Activated CD4-positive, alpha-beta T cell treated with anti-CD3 and anti-CD28 coated beads, Interleukin-2, amount 50 U/mL, for 24 hours (primary cell): Measurements from ENCODE around the gene RPL29.
A peak's percentile ranks its signal among the peaks of the same experiment; 100 is the strongest.
"Not testable (repeated sequence)": the region's sequence is repeated elsewhere in the genome, so short reads cannot be mapped to it uniquely, and the experiment has no call there.

Experiments used
- DNase-seq, 2 donors: peaks; one replicate each; pipeline ENCODE4 v3.0.0-alpha.2; 2020; ENCODE audit warnings: low read depth in 1 of 2, low spot score in 1 of 2

Gene RPL29

DNA sequence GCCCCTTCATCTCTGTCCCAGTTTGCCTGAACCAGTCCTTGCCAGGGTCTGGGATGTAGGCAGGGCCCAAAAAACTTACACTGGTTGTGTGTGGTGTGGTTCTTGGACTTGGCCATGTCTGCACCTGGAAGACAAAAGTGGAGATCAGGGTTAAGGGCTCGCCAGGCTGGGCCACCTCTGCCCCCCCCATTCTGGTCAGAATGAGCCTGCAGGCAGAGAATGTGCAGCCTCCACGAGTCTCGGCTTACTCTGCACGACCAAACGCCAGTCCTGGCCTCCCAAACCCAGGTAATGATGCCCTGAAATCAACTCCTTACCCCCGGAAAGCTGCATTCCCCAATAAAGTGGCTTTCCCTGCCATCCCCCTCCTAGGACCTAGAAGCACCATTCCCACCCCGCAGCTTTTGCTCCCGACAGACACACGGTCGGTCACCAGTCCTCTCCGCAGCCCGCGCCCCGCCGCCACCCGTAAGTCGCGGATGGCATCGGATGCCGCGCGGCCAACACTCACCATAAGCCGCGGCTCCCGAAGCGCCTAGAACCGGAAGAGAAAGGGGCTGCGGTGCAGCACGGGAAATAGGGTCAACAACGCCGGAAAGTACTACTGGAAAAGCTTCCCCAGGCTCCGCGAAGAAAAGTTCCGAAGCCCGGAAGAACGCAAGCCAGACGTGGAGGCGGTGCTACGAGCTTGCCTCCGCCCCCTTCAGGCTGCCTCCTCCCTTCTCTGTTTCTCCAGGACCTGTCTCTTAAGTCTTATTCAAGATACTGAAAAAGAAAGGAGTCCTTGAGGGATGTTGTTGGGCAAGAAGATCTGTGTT, at the start of gene RPL29:
TSS of gene RPL29 (minus strand) at position 550 of the 818 bp plus-strand sequence. CDS start at position 116, 434 bp downstream.
- peak; percentile 78 to 91 for DNase-seq

GRCh38 chr3:52044869-52045619, 49.3 kb upstream of the RPL29 start:
- no peak for DNase-seq

DNA sequence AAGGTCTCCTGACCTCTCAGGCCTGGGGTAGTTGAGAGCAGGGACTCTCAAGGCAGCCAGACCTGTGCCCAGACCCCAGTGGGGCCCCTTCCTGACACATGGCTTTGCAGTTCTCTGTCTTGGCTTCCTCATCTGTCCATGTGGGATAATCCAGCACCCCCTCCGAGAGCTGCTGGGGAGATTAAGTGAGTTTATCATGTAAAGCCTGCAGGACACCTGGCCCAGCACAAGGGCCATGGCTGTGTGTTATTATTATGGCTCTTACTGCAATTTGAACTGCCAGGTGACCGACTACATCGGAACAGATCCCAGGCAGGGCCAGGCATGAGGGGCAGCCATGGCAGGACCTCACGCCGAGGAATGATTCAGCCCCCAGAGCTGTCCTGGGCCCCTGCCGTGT, 48.1 kb upstream of the RPL29 start:
- no peak for DNase-seq

DNA sequence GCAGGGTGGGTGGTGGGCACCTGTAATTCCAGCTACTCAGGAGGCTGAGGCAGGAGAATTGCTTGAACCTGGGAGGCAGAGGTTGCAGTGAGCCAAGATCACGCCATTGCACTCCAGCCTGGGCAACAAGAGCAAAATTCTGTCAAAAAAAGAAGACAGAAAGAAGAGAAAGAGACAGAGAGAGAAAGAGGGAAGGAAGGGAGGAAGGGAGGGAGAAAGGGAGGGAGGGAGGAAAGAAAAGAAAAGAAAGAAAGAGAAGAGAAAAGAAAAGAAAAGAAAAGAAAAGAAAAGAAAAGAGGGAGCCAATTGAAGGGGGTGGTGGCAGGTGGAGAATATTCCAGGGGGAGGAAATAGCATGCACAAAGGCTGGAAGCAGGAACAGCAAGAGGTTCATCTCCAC, 47.3 kb upstream of the RPL29 start:
- DNase-seq: not testable (repeated sequence)

DNA sequence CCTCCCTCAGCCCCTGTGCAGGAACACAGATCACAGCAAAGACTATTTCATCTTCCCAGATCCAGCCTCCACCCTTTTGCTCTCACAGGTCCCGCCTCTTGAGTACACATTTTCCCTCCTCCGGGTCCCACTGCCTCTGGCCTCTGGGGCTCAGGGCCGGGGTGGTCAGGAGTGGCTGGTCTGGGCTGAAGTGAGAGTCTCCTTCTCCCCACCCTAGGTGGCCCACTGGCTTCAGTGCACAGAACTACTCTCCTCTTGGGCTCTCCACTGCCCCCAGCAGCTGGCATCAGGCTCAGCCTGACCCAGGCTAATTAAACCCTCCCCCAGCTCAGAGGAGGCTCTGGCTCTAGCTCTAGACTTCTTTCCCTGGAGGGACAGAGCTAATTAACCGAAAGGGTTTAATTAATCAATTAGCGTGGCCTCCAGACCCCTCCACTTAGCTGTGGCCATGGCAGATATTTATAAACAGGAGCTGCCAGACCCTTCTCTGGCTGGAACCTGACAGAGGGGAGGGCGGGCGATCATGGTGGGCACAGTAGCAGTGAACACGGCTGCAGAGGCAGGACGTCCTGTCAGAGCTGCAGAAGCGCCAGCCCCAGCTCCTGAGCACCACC, 45.5 kb upstream of the RPL29 start:
- DNase-seq: no peak

GRCh38 chr3:52040600-52040999, 44.9 kb upstream of the RPL29 start:
- DNase-seq: no peak

DNA sequence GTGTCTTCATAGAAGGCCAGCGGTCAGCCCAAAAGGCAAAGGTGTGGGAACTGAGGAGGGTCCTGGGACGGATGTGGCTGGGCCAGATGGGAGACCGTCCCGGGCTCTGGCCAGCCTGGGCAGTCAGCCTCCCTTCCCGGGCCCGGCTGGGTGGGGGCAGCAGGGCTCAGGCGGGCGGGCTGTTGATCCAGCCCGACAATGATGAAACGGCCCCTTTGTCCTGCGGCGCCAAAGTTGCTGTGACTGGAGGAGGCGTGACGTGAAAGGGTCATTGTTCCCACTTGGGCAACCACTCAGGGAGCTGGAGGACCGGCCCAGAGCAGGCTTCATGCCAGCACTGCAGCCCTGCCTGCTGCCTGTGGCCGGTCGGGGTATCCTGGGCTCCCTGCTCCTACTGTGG, 44.2 kb upstream of the RPL29 start:
- DNase-seq: no peak

DNA sequence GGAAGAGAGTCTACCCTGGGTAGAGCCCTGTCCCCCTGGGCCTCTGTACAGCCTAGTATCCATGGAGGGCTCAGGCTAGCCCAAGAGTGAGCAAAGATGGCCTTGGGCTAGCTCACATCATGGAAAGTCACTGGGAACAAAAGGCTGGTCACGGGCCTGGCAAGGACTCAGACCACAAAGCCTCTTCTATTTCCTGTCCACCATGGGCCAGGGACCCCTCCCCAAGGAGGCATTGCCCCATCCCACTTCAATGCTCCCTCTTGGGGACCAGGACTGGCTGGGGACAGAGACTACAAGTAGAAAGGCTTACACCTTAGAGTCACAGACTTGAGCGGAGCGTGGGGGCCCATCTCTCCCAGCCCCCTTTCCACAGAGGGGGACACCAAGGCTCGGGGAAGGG, 43.7 kb upstream of the RPL29 start:
- no peak for DNase-seq

DNA sequence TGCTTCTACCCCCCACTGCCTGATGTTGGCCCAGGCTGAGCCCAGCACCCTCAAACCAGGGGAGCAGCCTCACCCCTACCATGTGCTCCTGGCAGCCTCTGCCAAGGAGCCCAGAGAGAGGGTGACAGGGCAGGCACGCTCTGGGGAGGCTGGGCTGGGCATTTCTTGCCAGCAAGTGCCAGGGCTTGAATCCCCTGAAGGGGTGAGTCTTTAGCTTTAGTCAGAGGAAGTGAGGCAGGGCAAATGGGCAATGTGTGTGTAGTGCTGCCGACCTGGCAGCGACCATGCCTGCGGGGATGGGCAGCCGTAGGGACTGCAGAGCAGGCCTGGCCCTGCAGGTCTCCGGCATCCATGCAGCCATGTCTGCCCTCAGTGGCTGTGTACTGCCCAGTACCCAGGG, 42.5 kb upstream of the RPL29 start:
- no peak for DNase-seq

DNA sequence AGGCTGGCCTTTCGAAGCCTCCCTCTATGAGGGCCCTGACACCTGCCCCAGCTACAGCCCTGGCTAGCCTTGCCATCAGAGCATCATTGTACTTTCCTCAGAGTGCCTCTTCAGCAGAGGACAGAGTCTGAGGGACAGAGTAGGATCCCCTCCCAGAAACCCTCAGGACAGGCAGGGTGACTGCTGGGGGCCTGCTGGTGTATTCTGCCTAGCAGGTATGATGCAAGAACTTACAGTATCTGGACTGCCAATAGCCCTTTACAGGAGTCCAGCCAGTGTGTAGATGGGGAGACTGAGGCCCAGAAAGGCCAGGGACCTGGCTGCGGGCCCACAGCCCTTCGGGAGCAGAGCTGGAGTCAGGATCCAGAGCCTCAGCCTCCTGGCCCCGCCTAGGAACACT, 41.6 kb upstream of the RPL29 start:
- no peak for DNase-seq

DNA sequence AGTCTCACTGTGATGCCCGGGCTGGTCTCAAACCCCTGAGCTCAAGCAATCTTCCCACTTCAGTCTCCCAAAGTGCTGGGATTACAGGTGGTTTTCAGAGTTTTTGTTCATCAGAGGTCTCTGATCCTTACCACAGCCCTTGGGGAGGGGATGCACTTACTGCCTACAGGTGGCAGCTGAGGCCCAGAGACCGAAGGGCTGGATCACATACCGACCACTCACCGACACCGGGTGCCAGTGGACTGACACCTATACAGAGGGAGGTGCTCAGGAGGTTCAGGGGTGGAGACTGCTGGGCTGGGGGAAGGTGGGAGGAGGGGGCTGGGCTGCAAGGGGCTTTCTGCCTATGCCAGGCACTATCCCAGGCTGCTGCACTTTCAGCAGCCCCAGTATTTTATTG, 41.1 kb upstream of the RPL29 start:
- no peak for DNase-seq

DNA sequence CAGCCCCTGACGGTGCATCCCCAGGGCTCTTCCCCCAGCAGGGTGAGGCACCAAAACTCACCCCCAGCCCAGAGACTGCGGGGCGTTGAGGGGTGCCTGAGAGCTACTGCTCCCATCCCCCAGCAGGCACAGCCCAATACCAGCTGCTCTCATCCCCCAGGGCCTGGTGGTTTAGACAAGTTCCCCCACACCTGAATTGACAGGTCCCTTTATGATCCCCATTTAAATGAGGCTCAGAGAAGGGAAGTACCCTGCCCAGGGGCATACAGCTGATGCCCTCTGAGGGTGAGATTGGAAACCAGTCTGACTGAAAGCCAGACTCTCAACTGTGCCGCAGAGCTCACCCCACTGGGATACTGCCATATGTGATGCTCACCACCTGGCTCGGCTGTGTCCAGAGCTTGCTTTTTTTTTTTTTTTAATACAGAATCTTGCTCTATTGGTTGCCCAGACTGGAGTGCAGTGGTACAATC, 40.6 kb upstream of the RPL29 start:
- no peak for DNase-seq

- DNase-seq: no peak
Measured at GRCh38 chr3:52034651-52035050, 39.0 kb upstream of the RPL29 start.

DNA sequence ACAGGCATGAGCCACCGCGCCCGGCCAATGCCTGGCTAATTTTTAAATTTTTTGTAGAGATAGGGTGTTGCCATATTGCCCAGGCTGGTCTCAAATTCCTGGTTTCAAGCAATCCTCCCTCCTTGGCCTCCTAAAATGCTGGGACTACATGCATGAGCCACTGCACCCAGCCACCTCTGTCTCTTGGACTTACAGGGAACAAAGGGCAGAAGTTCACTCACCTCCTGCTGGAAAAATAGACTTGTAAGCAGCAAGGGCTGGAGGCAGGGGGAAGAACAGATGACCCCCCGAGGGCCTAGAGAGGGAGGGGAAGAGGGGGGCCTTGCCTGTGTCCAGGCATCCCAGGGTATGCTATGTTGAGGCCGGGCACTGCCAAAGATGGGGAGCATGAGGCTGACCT, 38.5 kb upstream of the RPL29 start:
- no peak for DNase-seq

DNA sequence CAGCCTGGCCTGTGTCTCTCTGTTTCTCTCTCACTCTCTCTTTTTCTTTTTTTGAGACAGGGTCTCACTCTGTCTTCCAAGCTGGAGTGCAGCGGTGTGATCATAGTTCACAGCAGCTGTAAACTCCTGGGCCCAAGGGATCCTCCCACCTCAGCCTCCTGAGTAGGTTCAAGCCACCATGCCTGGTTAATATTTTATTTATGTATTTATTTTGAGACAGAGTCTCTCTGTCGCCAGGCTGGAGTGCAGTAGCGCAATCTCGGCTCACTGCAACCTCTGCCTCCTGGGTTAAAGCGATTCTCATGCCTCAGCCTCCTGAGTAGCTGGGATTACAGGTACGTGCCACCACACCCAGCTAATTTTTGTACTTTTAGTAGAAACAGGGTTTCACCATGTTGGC, 38.1 kb upstream of the RPL29 start:
- not testable (repeated sequence) for DNase-seq

DNA sequence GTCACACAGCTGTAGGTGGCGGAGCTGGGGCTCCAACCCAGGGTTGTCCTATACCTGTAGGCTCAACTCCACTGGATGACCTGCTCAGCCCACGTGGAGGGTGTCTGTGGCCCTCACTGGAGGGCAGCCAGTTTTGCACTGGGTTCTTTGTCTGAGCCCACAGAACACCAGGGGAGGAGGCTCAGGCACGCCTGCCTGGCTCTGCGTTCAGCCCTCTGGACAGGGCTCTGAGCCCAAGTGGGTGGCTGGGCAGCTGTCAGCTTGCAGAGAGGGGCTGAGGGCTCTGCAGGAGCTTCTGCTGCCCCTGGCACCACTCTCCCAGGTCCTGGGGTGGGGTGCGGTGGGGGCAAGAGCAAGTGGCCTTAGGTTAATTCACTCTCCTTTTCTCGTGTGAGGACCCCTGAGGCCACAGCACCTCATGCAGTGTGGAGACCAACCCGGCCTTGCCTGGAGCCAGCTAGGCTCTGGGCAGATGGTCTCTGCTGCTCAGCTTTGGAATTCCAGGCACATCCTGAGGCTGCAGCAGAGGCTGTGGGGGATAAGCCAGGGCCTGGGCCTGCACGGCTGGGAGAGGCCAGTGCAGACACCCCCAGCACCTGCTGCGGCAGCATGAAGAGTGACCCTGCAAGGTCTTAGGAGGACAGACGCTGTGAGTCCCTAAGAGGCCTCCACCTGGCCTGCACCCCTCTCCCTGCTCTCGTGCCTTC, 37.2 kb upstream of the RPL29 start:
- DNase-seq: no peak

GRCh38 chr3:52031896-52032295, 36.2 kb upstream of the RPL29 start:
- DNase-seq: no peak

GRCh38 chr3:52030714-52031310, 35.1 kb upstream of the RPL29 start:
- no peak for DNase-seq

DNA sequence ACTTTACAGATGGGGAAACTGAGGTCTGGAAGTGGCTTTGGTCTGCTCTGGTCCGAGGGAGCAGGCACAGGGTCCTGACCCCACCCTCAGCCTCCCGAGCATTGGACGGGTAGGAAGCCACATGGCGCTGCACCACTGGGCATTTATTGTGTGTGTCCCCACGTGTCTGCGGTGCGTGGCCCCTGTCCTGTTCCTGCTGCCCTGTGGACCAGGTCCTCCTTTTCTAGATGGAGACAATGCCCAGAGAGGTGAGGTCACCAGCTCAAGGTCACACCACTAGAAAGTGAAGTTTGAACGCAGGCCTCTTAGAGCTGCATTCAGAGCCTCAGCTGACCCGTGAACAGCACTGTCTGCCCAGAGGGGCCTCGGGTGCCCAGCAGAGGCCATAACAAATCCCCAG, 33.8 kb upstream of the RPL29 start:
- DNase-seq: no peak

GRCh38 chr3:52029053-52029452, 33.4 kb upstream of the RPL29 start:
- no peak for DNase-seq

DNA sequence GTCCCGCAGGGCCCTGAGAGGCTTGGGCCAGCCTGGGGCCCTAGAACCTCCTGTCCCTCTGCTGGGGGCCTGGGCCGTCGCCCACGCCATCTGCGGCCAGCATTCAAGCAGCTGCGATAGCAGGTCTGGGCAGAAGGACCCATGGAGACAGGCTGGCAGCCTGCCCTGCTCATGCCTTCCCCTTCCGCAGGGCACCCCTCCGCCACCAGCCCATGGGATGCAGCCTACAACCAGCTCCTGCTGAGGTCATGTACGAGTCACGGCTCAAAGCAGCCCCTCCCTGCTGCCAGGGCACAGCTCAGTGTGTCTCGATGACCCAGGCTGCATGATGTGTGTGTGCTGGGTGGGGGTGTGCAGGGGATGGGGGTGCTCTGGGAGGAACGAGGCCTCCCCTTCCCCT, 32.9 kb upstream of the RPL29 start:
- no peak for DNase-seq
